ENCODE results near the gene KIF9.
"Not testable (repeated sequence)": the region's sequence is repeated elsewhere in the genome, so short reads cannot be mapped to it uniquely, and the experiment has no call there.

Gene KIF9

GRCh38 chr3:47250309-47251060 is 32.1 kb downstream of the KIF9 start:
- no peaks in the 10 kb centered on the region for H3K4me1 Mint-ChIP-seq (ENCODE audit: low read depth)
- H3K36me3 Mint-ChIP-seq (ENCODE audit: low read depth), result no peaks in the 10 kb centered on the region
- no peaks in the 10 kb centered on the region for H3K9me3 Mint-ChIP-seq
- H3K4me3 Mint-ChIP-seq, result no peak overlapping the region
- H3K27me3 Mint-ChIP-seq (ENCODE audit: low read depth), result no peaks in the 10 kb centered on the region
- no peak overlapping the region for H3K27ac Mint-ChIP-seq

DNA sequence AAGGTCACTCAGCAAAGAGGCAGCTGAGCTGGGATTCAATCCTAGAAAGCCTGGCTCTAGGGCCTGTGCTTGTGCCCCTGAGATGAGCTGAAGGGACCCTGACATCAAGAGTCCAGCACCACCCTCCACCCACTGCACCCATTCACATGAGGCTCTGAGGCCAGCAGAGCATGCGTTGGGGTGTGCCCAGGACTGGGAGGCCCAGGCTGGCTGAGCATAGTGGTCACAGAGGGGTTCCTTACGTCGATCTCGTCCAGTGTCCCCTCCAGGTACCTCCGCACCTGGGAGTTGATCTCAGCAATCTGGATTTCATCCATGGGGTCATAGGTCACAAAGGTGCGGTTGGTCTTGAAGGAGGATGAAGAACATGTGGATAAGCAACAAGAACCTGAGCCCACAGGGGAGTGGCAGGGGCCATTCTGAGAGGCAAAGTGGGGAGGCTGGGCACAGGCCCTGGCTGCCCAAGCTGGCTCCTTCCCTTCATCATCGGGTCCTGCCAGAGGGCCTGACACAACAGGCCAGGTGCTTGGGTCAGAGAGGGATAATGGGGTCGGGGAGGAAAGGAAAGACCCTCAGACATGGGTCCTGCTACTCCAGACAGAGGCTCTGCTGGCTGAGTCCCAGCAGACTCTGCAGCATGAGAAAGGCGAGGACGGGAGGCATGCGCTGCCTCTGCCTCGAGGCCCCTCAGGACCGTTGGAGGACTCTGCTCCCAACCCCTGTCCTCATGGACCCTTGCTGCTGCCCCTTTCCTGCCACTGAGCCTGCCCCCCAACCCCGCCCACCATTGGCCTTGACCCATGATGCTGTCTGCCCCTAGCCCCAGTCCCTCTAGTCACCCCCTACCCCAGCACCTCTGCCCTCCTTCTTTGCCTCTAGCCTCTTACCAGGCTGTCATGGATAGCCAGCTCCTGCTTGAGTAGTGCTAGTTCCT is 35.2 kb downstream of the KIF9 start:
- H3K9me3 Mint-ChIP-seq, result no peaks in the 10 kb centered on the region
- H3K4me3 Mint-ChIP-seq, result no peak overlapping the region
- H3K4me1 Mint-ChIP-seq (ENCODE audit: low read depth), result no peaks in the 10 kb centered on the region
- no peak overlapping the region for H3K27ac Mint-ChIP-seq
- no peaks in the 10 kb centered on the region for H3K36me3 Mint-ChIP-seq (ENCODE audit: low read depth)
- H3K27me3 Mint-ChIP-seq (ENCODE audit: low read depth), result no peaks in the 10 kb centered on the region

DNA sequence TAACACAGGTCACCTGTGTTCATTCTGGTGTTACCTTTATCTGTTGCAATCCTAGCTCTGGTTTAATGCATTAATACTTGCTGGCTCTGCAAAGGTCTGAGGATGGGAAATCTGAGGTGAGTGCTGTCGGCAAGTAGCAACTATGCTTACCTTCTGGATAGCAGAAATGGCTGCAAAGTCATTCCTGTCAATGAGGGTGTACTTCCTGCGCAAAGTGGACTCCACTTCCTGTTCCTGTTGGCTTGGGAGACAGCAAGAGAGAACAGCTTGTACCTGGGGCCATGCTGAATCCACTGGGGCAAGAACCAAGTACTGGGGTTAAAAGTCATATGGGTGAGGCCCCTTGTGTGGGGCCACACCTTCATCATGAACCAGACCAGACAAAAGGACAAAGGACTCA is 37.3 kb downstream of the KIF9 start:
- H3K9me3 Mint-ChIP-seq, result no peaks in the 10 kb centered on the region
- H3K4me1 Mint-ChIP-seq (ENCODE audit: low read depth), result no peaks in the 10 kb centered on the region
- no peaks in the 10 kb centered on the region for H3K27me3 Mint-ChIP-seq (ENCODE audit: low read depth)
- no peak overlapping the region for H3K27ac Mint-ChIP-seq
- no peak overlapping the region for H3K4me3 Mint-ChIP-seq
- H3K36me3 Mint-ChIP-seq (ENCODE audit: low read depth), result no peaks in the 10 kb centered on the region

DNA sequence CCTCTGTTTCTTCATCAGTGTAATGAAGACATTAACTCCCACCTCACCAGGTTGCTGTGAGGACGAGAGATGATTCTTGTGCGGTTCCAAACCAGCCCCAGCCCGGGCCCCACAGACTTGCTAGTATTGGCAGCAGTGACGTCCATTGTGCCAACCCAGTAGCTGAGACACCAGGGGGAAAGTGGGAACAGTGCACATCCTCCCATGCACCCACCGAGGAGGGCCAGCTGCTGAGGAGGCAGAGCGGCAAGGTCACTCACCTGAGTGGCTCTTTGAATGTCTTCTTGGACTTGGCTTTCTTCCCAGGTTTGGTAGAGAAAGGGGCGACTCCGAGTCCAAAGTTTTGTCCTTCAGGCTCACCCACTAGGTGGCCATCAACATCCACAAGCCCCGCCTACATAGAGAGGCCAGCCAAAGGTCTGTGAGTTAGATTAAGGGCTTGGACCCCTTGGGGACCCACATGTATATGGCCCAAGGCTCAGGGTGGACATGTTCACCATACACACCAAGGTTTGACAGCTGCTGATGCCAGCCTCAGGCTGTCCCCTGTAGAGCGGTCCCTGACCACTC is 38.0 kb downstream of the KIF9 start:
- Mint-ChIP-seq H3K4me3 (no peak overlapping the region), H3K4me1 (ENCODE audit: low read depth) (no peaks in the 10 kb centered on the region), H3K9me3 (no peaks in the 10 kb centered on the region), H3K27ac (no peak overlapping the region), H3K27me3 (ENCODE audit: low read depth) (no peaks in the 10 kb centered on the region), H3K36me3 (ENCODE audit: low read depth) (no peaks in the 10 kb centered on the region)

DNA sequence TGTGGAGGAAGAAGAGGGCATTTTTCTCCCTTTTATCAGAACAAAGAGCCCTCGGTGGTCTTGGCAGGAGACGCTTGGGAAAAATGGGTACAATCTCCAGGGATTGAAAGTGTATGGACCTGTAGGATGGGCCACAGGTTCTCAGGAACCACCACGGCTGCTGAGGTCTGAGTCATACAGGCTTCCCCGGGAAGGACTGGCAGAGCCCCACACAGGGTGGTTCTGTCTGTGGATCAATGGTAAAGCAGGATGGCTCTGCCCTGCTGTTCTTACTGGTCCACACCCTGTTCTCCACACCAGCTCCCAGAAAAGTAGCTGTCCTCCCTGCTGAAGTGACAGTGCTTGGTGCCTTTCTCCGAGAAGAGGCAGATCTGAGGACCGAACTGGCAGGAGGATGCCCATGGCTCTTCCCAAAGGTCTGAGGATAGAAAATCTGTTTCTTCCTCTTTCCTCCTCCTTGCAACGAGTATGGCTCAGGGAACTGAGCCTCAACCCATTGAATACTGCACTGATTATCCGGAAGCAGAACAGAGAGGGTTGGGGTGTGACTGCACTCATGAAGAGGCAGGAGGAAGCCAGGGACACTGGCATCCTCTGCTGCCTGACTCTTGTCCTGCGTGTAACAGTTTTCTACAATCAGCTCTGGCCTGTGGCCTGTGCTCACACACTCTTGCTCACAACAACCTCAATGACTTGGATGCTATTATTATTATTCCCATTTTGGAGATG is 39.0 kb downstream of the KIF9 start:
- Mint-ChIP-seq H3K27me3 (ENCODE audit: low read depth) (no peaks in the 10 kb centered on the region), H3K27ac (no peak overlapping the region), H3K9me3 (no peaks in the 10 kb centered on the region), H3K36me3 (ENCODE audit: low read depth) (no peaks in the 10 kb centered on the region), H3K4me1 (ENCODE audit: low read depth) (no peaks in the 10 kb centered on the region), H3K4me3 (no peak overlapping the region)

DNA sequence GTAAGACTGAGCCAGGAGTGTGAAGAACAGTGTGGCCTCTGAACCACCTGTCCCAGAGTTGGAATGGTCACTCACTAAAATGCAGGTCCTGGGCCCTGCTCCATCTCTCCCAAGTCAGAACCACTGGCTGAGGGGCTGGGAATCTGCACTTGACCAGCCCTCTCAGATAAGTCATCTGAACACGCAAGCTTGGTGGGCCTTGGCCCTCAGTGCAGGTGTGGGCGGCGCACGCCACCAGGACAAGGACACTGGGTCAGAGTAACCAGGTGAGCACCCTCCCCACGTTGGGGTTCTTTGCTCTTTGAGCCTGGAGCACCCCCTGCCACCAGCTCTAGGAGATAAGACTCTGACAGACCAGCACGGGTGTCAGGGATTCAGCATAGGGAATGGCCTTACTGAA is 42.7 kb downstream of the KIF9 start:
- Mint-ChIP-seq H3K27ac (no peak overlapping the region), H3K9me3 (no peaks in the 10 kb centered on the region), H3K4me3 (no peak overlapping the region), H3K36me3 (ENCODE audit: low read depth) (no peaks in the 10 kb centered on the region), H3K27me3 (ENCODE audit: low read depth) (no peaks in the 10 kb centered on the region), H3K4me1 (ENCODE audit: low read depth) (no peaks in the 10 kb centered on the region)

DNA sequence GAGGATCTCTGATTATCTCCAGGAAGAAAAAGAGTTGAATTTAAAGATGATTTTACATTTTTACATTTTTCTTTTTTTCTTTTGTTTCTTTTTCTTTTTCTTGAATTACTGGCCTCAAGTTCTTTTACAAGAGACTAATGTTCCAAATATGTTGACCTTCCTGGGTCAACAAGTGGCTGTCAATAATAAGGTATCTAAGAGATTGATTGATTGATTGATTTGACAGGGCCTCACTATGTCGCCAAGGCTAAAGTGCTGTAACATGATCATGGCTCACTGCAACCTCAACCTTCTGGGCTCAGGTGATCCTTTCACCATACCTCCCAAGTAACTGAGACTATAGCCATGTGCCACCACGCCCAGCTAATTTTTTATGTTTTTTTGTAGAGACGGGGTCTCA is 44.6 kb downstream of the KIF9 start:
- H3K27me3 Mint-ChIP-seq (ENCODE audit: low read depth), result no peaks in the 10 kb centered on the region
- no peaks in the 10 kb centered on the region for H3K4me1 Mint-ChIP-seq (ENCODE audit: low read depth)
- H3K9me3 Mint-ChIP-seq, result no peaks in the 10 kb centered on the region
- no peaks in the 10 kb centered on the region for H3K36me3 Mint-ChIP-seq (ENCODE audit: low read depth)
- H3K4me3 Mint-ChIP-seq, result no peak overlapping the region
- no peak overlapping the region for H3K27ac Mint-ChIP-seq

DNA sequence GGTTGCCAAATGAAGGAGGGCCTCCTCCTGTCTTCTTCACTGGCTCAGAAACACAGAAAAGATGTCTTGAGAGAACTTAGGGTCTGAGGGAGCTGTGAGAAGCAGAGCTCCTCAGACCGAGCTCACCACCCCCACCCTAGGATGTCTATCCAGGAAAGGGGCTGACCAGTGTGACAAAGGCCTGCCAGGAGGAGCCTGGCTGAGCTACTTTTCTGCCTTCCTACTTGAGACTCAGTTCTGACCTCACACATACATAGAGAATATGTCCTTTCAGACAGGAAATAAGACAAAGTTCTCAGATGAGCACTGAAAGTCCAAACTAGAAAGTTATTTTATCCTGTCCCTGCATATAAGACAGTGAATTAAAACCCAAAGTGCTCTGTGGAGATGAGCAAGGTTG is 54.5 kb downstream of the KIF9 start:
- Mint-ChIP-seq H3K4me3 (no peak overlapping the region), H3K36me3 (ENCODE audit: low read depth) (no peaks in the 10 kb centered on the region), H3K9me3 (no peaks in the 10 kb centered on the region), H3K4me1 (ENCODE audit: low read depth) (peaks cover 2% of the 10 kb centered on the region), H3K27me3 (ENCODE audit: low read depth) (no peaks in the 10 kb centered on the region), H3K27ac (no peak overlapping the region)

- no peak overlapping the region for H3K27ac Mint-ChIP-seq
- no peak overlapping the region for H3K4me3 Mint-ChIP-seq
- no peaks in the 10 kb centered on the region for H3K36me3 Mint-ChIP-seq (ENCODE audit: low read depth)
- H3K9me3 Mint-ChIP-seq, result no peaks in the 10 kb centered on the region
- H3K4me1 Mint-ChIP-seq (ENCODE audit: low read depth), result peaks cover 2% of the 10 kb centered on the region
- H3K27me3 Mint-ChIP-seq (ENCODE audit: low read depth), result no peaks in the 10 kb centered on the region
These were observed 54.9 kb downstream of the KIF9 start for GRCh38 chr3:47227678-47228077.

GRCh38 chr3:47225310-47225906 is 57.2 kb downstream of the KIF9 start:
- peaks cover 2% of the 10 kb centered on the region for H3K4me1 Mint-ChIP-seq (ENCODE audit: low read depth)
- H3K27me3 Mint-ChIP-seq (ENCODE audit: low read depth), result no peaks in the 10 kb centered on the region
- H3K4me3 Mint-ChIP-seq, result no peak overlapping the region
- H3K36me3 Mint-ChIP-seq (ENCODE audit: low read depth), result no peaks in the 10 kb centered on the region
- H3K27ac Mint-ChIP-seq, result no peak overlapping the region
- H3K9me3 Mint-ChIP-seq, result no peaks in the 10 kb centered on the region

- Mint-ChIP-seq H3K4me1 (ENCODE audit: low read depth) (peaks cover 2% of the 10 kb centered on the region), H3K4me3 (no peak overlapping the region), H3K27ac (no peak overlapping the region), H3K9me3 (no peaks in the 10 kb centered on the region), H3K27me3 (ENCODE audit: low read depth) (no peaks in the 10 kb centered on the region), H3K36me3 (ENCODE audit: low read depth) (no peaks in the 10 kb centered on the region)
These were observed 58.8 kb downstream of the KIF9 start for GRCh38 chr3:47223755-47224154.

GRCh38 chr3:47221798-47222197 is 60.8 kb downstream of the KIF9 start:
- Mint-ChIP-seq H3K27ac (no peak overlapping the region), H3K27me3 (ENCODE audit: low read depth) (no peaks in the 10 kb centered on the region), H3K4me1 (ENCODE audit: low read depth) (peaks cover 2% of the 10 kb centered on the region), H3K9me3 (no peaks in the 10 kb centered on the region), H3K36me3 (ENCODE audit: low read depth) (no peaks in the 10 kb centered on the region), H3K4me3 (no peak overlapping the region)

GRCh38 chr3:47210863-47211405 is 71.7 kb downstream of the KIF9 start:
- H3K27ac Mint-ChIP-seq, result no peak overlapping the region
- no peaks in the 10 kb centered on the region for H3K4me1 Mint-ChIP-seq (ENCODE audit: low read depth)
- H3K9me3 Mint-ChIP-seq, result no peaks in the 10 kb centered on the region
- no peaks in the 10 kb centered on the region for H3K27me3 Mint-ChIP-seq (ENCODE audit: low read depth)
- H3K4me3 Mint-ChIP-seq, result no peak overlapping the region
- no peaks in the 10 kb centered on the region for H3K36me3 Mint-ChIP-seq (ENCODE audit: low read depth)

DNA sequence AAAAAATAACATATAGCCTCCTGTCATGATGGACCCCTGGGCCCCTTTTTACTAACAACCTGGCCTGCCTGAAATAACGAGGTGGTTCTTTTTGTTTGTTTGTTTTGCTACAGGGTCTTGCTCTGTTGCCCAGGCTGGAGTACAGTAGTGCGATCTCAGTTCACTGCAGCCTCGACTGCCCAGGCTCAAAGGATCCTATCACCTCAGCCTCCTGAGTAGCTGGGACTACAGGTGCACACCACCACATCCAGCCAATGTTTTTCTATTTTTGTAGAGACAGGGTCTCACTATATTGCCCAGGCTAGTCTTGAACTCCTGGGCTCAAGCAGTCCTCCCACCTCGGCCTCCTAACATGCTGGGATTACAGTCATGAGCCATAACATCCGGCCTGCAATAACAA is 76.6 kb downstream of the KIF9 start:
- not testable (repeated sequence) for H3K27me3 Mint-ChIP-seq (ENCODE audit: low read depth); H3K27ac Mint-ChIP-seq; H3K4me1 Mint-ChIP-seq (ENCODE audit: low read depth); H3K9me3 Mint-ChIP-seq; H3K36me3 Mint-ChIP-seq (ENCODE audit: low read depth); H3K4me3 Mint-ChIP-seq

Data from T-helper 1 cell treated with Interleukin-12 subunit alpha and Interleukin-12 subunit beta and Interleukin-4 antibody, amounts not matched to agents 30 μg/mL and 1 μg/mL, for 36 hours (primary cell).